H1 (cell line): ENCODE results near the gene THTPA.

ENCODE experiments used
- EP300 ChIP-seq, 2 experiments: IDR thresholded peaks; 1 replicate in 1 of 2; 2 replicates in 1 of 2; pipeline ENCODE4 v1.6.1; 2011 to 2012; ENCODE audit warnings: low read depth in 2 of 2, low read length in 2 of 2, mild to moderate bottlenecking in 2 of 2, borderline replicate concordance in 1 of 2, inconsistent platforms in 1 of 2, moderate library complexity in 1 of 2
- HDAC2 ChIP-seq, 2 experiments: fragments of 300-600 bp in 1 of 2; sonication (generic) in 1 of 2; IDR thresholded peaks; 2 replicates each; pipeline ENCODE4 v1.6.1; 2011 to 2012; ENCODE audit warnings: low read depth in 2 of 2, low read length in 2 of 2, mild to moderate bottlenecking in 2 of 2, moderate library complexity in 2 of 2, borderline replicate concordance in 1 of 2, inconsistent platforms in 1 of 2
- SUZ12 ChIP-seq: fragments of 200-600 bp; sonication (generic); IDR thresholded peaks from 2 replicates; pipeline ENCODE4 v1.6.1; 2012; ENCODE audit warnings: mild to moderate bottlenecking, inconsistent platforms, low read length, moderate library complexity, mixed read lengths
- TEAD4 ChIP-seq: IDR thresholded peaks from 2 replicates; pipeline ENCODE4 v1.6.1; 2012; ENCODE audit warnings: low read depth, low read length, inconsistent platforms, mixed read lengths
- YY1 ChIP-seq: IDR thresholded peaks from 2 replicates; pipeline ENCODE4 v1.6.1; 2011; ENCODE audit warnings: low read depth, mild to moderate bottlenecking, low read length

DNA sequence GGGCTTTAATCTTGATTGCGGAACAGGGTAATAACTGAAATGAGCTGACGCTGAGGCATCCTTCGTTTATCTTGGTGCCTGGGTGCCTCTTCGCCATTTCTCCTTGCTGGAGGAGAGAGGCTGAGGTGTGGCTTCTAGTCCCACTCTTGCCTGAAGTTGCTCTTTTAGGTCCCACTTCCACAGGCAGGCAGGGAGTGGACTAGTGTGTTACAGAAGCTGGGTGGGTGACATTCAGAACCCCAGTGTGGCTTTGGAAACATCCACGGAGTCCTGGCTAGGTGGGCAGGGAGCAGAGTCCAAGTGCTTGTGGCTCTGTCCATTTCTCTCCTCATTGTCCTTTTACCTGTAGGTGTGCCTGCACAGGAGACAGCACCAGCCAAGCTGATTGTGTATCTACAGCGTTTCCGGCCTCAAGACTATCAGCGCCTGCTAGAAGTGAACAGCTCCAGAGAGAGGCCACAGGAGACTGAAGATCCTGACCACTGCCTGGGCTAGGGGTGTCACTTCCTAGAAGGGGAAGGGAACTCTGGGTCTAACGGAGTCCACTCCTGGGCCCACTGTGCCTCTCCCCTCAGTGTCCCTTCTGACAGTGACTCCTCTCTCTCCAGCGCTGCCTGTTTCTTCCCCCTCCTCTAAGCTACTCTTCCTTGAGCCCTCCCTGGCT is 2.4 kb downstream of the THTPA start:
- TF ChIP-seq SUZ12 (no peak), EP300 (IDR thresholded peaks at IDR 0.05; ENCODE audit: borderline replicate concordance in 1 of 2, low read depth in 2 of 2, low read length in 2 of 2) (no peak), HDAC2 (IDR thresholded peaks at IDR 0.05; ENCODE audit: borderline replicate concordance in 1 of 2, low read depth in 2 of 2, low read length in 2 of 2) (no peak), TEAD4 (no peak), YY1 (no peak)
